ENCODE data around the gene TOMM22.

The TOMM22 gene

GRCh38 chr22:38681582-38682335, at the start of gene TOMM22 (continued):
- no peak for TF ChIP-seq ZNF184 (tag by site-specific recombination; IDR thresholded peaks at IDR 0.05)
- 0 out of 2 replicates have a peak, but pooled peaks have one; percentile 16 for TF ChIP-seq MZF1 (tag by site-specific recombination; IDR thresholded peaks at IDR 0.05; ENCODE audit: borderline replicate concordance)
- no peak; the same call in 1 of the 2 replicates for TF ChIP-seq ZNF366 (tag by site-specific recombination; conservative IDR thresholded peaks at IDR 0.05)
- no peak for TF ChIP-seq ZNF488 (tag by site-specific recombination; IDR thresholded peaks at IDR 0.05)
- no peak for TF ChIP-seq SETDB1 (IDR thresholded peaks at IDR 0.05; ENCODE audit: insufficient read length, low read length)
- no peak for TF ChIP-seq ZNF792 (tag by site-specific recombination; IDR thresholded peaks at IDR 0.05)
- TF ChIP-seq ZNF518A (tag by site-specific recombination; conservative IDR thresholded peaks at IDR 0.05; ENCODE audit: low read depth) = peak; percentile 99
- peak; percentile 94 for TF ChIP-seq SP2 (tag by site-specific recombination; IDR thresholded peaks at IDR 0.05)
- no peak for TF ChIP-seq ZNF549 (tag by site-specific recombination; IDR thresholded peaks at IDR 0.05)
- TF ChIP-seq ZNF621 (tag by site-specific recombination; IDR thresholded peaks at IDR 0.05) = no peak
- no peak for TF ChIP-seq ZBTB49 (tag by site-specific recombination; IDR thresholded peaks at IDR 0.05; ENCODE audit: low read depth)
- peak; percentile 82; the same call in 1 of the 2 replicates for TF ChIP-seq BCL11B (tag by site-specific recombination; IDR thresholded peaks at IDR 0.05; ENCODE audit: low read depth)
- TF ChIP-seq ZNF626 (tag by site-specific recombination; IDR thresholded peaks at IDR 0.05) = no peak
- TF ChIP-seq ZNF658 (tag by site-specific recombination; IDR thresholded peaks at IDR 0.05) = no peak
- TF ChIP-seq TSHZ1 (tag by site-specific recombination; IDR thresholded peaks at IDR 0.05; ENCODE audit: borderline replicate concordance) = no peak
- TF ChIP-seq ZNF324 (tag by site-specific recombination; IDR thresholded peaks at IDR 0.05) = peak; percentile 93
- TF ChIP-seq FEZF1 (tag by site-specific recombination; IDR thresholded peaks at IDR 0.05) = 0 out of 2 replicates have a peak, but pooled peaks have one; percentile 26
- TF ChIP-seq ZBTB20 (tag by site-specific recombination; IDR thresholded peaks at IDR 0.05) = peak; percentile 94
- no peak for TF ChIP-seq ZNF274 (IDR thresholded peaks at IDR 0.05; ENCODE audit: low read length)
- TF ChIP-seq ZNF274 (tag by site-specific recombination; IDR thresholded peaks at IDR 0.05; ENCODE audit: borderline replicate concordance) = no peak
- no peak for TF ChIP-seq ZFP3 (tag by site-specific recombination; IDR thresholded peaks at IDR 0.05; ENCODE audit: low read depth)
- TF ChIP-seq MYNN (tag by site-specific recombination; IDR thresholded peaks at IDR 0.05; ENCODE audit: borderline replicate concordance) = peak; percentile 45; the same call in 1 of the 2 replicates
- no peak for TF ChIP-seq ZNF560 (tag by site-specific recombination; IDR thresholded peaks at IDR 0.05; ENCODE audit: borderline replicate concordance)
- peak; percentile 93 for TF ChIP-seq ZNF692 (tag by site-specific recombination; IDR thresholded peaks at IDR 0.05)
- TF ChIP-seq ZNF624 (tag by site-specific recombination; IDR thresholded peaks at IDR 0.05) = no peak
- TF ChIP-seq ZNF302 (tag by site-specific recombination; IDR thresholded peaks at IDR 0.05; ENCODE audit: low read depth) = no peak
- TF ChIP-seq ZNF112 (tag by site-specific recombination; IDR thresholded peaks at IDR 0.05) = no peak

Data from HEK293 (cell line).